ENCODE measurements around the gene TMEM74B.
"Not testable (repeated sequence)": the region's sequence is repeated elsewhere in the genome, so short reads cannot be mapped to it uniquely, and the experiment has no call there.

Gene TMEM74B

DNA sequence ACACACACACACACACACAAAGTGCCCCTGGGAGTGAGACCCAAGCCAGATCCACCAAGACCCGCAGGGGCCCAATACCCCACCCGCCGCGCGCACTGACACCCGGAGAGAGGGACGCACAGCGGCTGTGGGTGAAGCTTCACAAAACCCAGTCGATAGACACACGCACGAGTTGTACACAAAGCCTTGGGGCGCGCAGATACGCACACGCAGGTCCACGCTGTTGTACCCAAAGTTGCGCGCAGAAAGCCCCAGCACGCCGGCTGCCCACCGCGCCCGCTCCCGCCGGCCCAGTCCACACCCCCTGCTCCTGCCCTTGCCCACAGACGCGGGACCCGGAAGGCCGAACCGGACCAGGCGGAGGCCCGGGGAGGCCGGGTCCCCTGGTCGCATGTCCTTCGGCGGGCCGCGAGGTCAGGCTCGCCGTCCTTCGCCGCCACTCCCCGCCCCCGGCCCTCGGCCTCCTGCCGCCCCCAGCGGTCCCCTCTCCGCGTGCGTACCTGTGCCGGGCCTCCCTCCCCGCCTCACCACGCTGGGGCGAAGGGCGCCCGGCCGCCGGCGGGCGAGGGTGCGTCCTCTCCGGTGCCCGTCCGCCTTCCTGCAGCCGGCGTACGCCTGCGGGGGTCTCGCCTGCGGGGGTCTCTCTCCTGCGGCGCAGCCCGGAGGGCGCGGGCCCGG, at the start of gene TMEM74B:
TMEM74B (minus strand) TSS at position 344 of the 678 bp plus-strand sequence. CDS start 1,180 bp downstream, outside the sequence.
- TF ChIP-seq ZFX (IDR thresholded peaks at IDR 0.05; ENCODE audit: borderline replicate concordance) = no peak
- TF ChIP-seq CTCF (IDR thresholded peaks at IDR 0.05) = no peak
- H3K27ac ChIP-seq = peak within 1 kb of the TSS; percentile 29; the same call in 1 of the 2 replicates

GRCh38 chr20:1232286-1233111, 47.7 kb upstream of the TMEM74B start:
- H3K27ac ChIP-seq = no peak overlapping the region
- TF ChIP-seq CTCF (IDR thresholded peaks at IDR 0.05) (no peak), ZFX (IDR thresholded peaks at IDR 0.05; ENCODE audit: borderline replicate concordance) (no peak)

DNA sequence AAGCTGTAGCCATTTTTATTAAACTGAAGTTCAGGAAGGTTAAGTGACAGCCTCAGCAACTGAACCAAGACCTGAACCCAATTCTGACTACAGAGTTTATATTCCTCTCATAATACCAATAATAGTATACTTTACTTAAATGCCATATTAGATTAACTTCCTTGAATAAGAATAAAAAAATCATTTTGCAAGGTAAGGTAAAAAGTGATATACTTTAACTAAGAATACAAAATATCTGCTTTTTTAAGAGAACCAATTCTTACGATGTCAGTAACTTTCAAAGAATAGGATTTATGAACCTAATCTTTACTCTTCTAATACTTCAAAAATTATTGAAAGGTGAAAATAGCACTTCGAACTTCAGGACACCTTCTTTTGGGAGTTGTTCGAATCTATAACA, 44.8 kb upstream of the TMEM74B start:
- no peak for TF ChIP-seq ZFX (IDR thresholded peaks at IDR 0.05; ENCODE audit: borderline replicate concordance)
- TF ChIP-seq CTCF (IDR thresholded peaks at IDR 0.05) = no peak
- no peak overlapping the region for H3K27ac ChIP-seq

- peak within 1 kb of the TSS; percentile 38; the same call in 1 of the 2 replicates for H3K27ac ChIP-seq
- TF ChIP-seq CTCF (IDR thresholded peaks at IDR 0.05) (no peak), ZFX (IDR thresholded peaks at IDR 0.05; ENCODE audit: borderline replicate concordance) (no peak)
Measured at GRCh38 chr20:1225783-1226654, 41.2 kb upstream of the TMEM74B start, which contains the start of gene RAD21L1. RAD21L1 (plus strand) TSS chr20:1226044; CDS start chr20:1228454, 2,410 bp downstream.

DNA sequence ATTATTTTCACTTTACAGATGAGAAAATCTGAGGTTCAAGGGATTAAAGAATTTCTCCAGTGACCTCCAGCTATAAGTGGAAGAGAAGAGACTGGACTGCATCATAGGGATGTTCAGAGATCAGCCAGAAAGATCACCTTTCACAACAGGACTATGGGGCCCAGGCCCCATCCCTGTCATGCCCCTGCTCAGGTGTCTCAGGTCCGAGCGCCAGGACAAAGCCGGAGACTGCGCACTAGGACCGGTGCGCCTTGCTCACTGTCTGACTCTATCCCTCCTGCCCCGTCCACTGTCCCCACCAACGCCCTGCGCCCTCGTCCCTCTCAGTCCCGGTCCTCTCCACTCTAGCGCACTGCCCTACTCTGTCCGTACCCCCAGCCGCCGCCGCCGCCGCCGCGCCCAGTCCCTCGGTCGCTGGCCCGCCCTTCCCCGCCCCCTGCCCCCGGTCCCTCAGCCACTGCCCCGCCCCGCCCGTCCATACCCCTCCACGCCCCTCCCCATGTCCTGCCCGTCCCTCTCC, 40.5 kb upstream of the TMEM74B start:
- TF ChIP-seq ZFX (IDR thresholded peaks at IDR 0.05; ENCODE audit: borderline replicate concordance) (no peak), CTCF (IDR thresholded peaks at IDR 0.05) (no peak)
- no peak overlapping the region for H3K27ac ChIP-seq

- TF ChIP-seq CTCF (IDR thresholded peaks at IDR 0.05) (no peak), ZFX (IDR thresholded peaks at IDR 0.05; ENCODE audit: borderline replicate concordance) (no peak)
- no peak overlapping the region for H3K27ac ChIP-seq
Measured at GRCh38 chr20:1224205-1224890, 39.6 kb upstream of the TMEM74B start.

DNA sequence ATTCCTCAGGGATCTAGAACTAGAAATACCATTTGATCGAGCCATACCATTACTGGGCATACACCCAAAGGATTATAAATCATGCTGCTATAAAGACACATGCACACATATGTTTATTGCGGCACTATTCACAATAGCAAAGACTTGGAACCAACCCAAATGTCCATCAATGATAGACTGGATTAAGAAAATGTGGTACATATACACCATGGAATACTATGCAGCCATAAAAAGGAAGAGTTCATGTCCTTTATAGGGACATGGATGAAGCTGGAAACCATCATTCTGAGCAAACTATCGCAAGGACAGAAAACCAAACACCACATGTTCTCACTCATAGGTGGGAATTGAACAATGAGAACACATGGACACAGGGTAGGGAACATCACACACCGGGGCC, 38.0 kb upstream of the TMEM74B start:
- not testable (repeated sequence) for H3K27ac ChIP-seq

DNA sequence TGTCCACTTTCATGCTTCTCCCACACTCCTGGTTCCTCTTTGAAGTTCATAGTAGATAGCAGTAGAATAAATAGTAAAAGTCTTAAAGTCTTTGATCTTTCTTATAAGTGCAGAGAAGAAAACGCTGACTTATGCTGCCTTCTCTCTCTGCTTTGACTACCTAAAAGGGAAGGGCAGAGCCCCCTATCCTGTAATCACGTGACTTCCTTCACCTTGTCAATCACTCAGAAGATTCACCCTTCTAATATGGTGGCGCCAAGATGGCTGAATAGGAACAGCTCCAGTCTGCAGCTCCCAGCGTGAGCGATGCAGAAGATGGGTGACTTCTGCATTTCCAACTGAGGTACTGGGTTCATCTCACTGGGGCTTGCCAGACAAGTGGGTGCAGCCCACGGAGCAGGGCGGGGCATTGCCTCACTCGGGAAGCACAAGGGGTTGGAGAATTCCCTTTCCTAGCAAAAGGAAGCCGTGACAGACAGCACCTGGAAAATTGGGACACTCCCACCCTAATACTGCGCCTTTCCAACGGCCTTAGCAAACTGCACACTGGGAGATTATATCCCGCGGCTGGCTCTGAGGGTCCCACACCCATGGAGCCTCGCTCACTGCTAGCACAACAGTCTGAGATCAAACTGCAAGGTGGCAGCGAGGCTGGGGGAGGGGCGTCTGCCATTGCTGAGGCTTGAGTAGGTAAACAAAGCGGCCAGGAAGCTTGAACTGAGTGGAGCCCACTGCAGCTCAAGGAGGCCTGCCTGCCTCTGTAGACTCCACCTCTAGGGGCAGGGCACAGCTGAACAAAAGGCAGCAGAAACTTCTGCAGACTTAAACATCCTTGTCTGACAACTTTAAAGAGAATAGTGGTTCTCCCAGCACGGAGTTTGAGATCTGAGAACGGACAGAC, 32.0 kb upstream of the TMEM74B start:
- H3K27ac ChIP-seq = not testable (repeated sequence)
